ENCODE measurements around the gene TNS2.

TNS2 gene

DNA sequence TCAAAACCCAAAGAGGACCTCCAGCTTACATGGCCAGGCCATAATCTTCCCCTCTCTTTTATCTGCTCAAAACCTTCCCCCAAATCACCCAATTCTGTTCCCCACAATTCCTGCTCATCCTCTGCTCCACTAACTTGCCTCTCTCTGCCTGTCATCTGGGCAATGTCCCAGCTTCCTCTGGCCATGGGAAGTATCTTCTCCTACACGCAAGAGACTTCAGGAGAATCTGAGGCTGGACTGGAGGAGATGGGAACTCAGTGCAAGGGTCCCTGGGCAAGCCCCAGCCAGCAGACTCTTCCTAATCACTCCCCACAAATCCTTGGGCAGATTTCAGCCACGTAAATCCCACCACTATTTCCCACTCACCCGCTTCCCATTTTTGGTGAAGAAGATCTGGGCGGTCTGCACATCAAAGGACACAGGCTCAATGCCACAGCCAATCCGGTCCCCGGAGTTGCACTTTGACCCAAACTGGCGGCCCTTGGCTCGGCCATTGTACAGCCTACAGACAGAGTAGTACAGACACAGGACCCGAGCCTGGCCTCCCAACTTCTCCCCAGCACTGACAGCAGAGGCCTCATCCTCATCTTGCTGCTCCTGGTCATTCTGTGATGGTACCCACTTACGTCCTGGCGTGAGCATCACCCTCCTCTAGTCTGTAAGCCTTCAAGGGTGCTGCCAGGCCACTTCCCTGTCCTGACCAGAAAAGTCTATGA lies 24.6 kb downstream of the TNS2 start:
- Histone ChIP-seq H4K20me1 (ENCODE audit: insufficient read depth, low read length) (0 out of 2 replicates have a peak, but pooled peaks cover under 1% of the 10 kb centered on the region), H2AFZ (ENCODE audit: low read depth, low read length) (no peak overlapping the region), H3K27ac (ENCODE audit: low read length) (no peak overlapping the region), H3K36me3 (ENCODE audit: insufficient read depth, low read length) (peaks cover 44% of the 10 kb centered on the region), H3K9me3 (ENCODE audit: insufficient read depth, low read length, severe bottlenecking) (no peaks in the 10 kb centered on the region), H3K4me1 (ENCODE audit: insufficient read depth, low read length) (peaks cover 13% of the 10 kb centered on the region), H3K4me2 (ENCODE audit: insufficient read depth, low read length) (no peak overlapping the region), H3K79me2 (ENCODE audit: insufficient read depth, low read length) (peaks cover 9% of the 10 kb centered on the region), H3K9ac (ENCODE audit: low read depth, low read length) (no peak overlapping the region), H3K4me3 (ENCODE audit: low read depth in 1 of 2, low read length in 2 of 2) (no peak overlapping the region), H3K27me3 (ENCODE audit: insufficient read depth, low read length, poor library complexity) (no peaks in the 10 kb centered on the region)
- DNase-seq: no peak
- ATAC-seq (ENCODE audit: insufficient read depth, low read depth): no peak
- TF ChIP-seq, protein P1, sequence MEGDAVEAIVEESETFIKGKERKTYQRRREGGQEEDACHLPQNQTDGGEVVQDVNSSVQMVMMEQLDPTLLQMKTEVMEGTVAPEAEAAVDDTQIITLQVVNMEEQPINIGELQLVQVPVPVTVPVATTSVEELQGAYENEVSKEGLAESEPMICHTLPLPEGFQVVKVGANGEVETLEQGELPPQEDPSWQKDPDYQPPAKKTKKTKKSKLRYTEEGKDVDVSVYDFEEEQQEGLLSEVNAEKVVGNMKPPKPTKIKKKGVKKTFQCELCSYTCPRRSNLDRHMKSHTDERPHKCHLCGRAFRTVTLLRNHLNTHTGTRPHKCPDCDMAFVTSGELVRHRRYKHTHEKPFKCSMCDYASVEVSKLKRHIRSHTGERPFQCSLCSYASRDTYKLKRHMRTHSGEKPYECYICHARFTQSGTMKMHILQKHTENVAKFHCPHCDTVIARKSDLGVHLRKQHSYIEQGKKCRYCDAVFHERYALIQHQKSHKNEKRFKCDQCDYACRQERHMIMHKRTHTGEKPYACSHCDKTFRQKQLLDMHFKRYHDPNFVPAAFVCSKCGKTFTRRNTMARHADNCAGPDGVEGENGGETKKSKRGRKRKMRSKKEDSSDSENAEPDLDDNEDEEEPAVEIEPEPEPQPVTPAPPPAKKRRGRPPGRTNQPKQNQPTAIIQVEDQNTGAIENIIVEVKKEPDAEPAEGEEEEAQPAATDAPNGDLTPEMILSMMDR (IDR thresholded peaks at IDR 0.05; ENCODE audit: borderline replicate concordance, extremely low read depth, low read length, poor library complexity, severe bottlenecking): no peak
- TF ChIP-seq EZH2 (IDR thresholded peaks at IDR 0.05; ENCODE audit: borderline replicate concordance, low read depth, low read length, severe bottlenecking): no peak

DNA sequence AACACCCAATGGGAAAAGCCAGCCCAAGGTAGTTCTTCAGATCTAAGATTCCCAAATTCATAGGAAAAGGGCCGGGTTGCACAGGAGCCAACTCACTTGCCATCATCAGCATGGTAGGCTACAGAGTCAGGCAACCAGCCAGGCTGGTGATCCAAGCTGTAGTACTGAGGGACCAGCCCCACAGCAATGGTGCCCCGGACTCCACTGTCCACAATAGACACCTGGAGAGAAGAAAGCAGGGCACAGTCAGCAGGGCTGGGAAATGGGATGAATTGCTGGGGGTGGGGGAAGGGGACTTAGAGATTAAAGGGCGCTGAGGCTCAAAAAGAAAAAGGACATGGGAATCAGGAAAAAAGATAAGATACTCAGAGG lies 25.1 kb downstream of the TNS2 start:
- Histone ChIP-seq H3K27me3 (ENCODE audit: insufficient read depth, low read length, poor library complexity) (no peaks in the 10 kb centered on the region), H3K36me3 (ENCODE audit: insufficient read depth, low read length) (peaks cover 43% of the 10 kb centered on the region), H3K4me1 (ENCODE audit: insufficient read depth, low read length) (peaks cover 18% of the 10 kb centered on the region), H3K27ac (ENCODE audit: low read length) (no peak overlapping the region), H4K20me1 (ENCODE audit: insufficient read depth, low read length) (no peaks in the 10 kb centered on the region), H3K4me2 (ENCODE audit: insufficient read depth, low read length) (no peak overlapping the region), H2AFZ (ENCODE audit: low read depth, low read length) (no peak overlapping the region), H3K4me3 (ENCODE audit: low read depth in 1 of 2, low read length in 2 of 2) (no peak overlapping the region), H3K9ac (ENCODE audit: low read depth, low read length) (no peak overlapping the region), H3K9me3 (ENCODE audit: insufficient read depth, low read length, severe bottlenecking) (no peaks in the 10 kb centered on the region), H3K79me2 (ENCODE audit: insufficient read depth, low read length) (peaks cover 9% of the 10 kb centered on the region)
- DNase-seq (no peak), ATAC-seq (ENCODE audit: insufficient read depth, low read depth) (no peak)
- no peak for TF ChIP-seq EZH2 (IDR thresholded peaks at IDR 0.05; ENCODE audit: borderline replicate concordance, low read depth, low read length, severe bottlenecking)
- TF ChIP-seq, protein P1 (IDR thresholded peaks at IDR 0.05; ENCODE audit: borderline replicate concordance, extremely low read depth, low read length, poor library complexity, severe bottlenecking): no peak

DNA sequence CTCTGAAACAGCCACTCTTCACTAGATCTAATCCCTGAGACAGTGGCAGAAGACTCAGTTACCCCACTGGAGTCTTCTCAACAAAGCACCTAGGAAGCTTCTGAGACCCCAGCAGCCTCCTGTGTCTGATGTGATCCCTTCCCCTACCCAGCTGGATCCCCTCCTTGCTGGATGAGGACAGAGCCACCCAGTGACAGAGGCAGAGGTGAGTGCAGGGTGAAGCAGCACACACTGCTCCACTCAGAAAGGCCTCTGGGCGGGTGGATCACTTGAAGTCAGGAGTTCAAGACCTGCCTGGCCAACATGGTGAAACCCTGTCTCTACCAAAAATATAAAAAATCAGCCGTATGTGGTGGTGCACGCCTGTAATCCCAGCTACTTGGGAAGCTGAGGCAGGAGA lies 26.6 kb downstream of the TNS2 start:
- Histone ChIP-seq H3K9ac (ENCODE audit: low read depth, low read length) (no peak overlapping the region), H3K9me3 (ENCODE audit: insufficient read depth, low read length, severe bottlenecking) (no peaks in the 10 kb centered on the region), H3K4me1 (ENCODE audit: insufficient read depth, low read length) (peaks cover 19% of the 10 kb centered on the region), H4K20me1 (ENCODE audit: insufficient read depth, low read length) (no peaks in the 10 kb centered on the region), H3K4me3 (ENCODE audit: low read depth in 1 of 2, low read length in 2 of 2) (no peak overlapping the region), H3K27me3 (ENCODE audit: insufficient read depth, low read length, poor library complexity) (no peaks in the 10 kb centered on the region), H3K36me3 (ENCODE audit: insufficient read depth, low read length) (peaks cover 30% of the 10 kb centered on the region), H3K4me2 (ENCODE audit: insufficient read depth, low read length) (no peak overlapping the region), H2AFZ (ENCODE audit: low read depth, low read length) (no peak overlapping the region), H3K27ac (ENCODE audit: low read length) (no peak overlapping the region), H3K79me2 (ENCODE audit: insufficient read depth, low read length) (peaks cover 9% of the 10 kb centered on the region)
- ATAC-seq (ENCODE audit: insufficient read depth, low read depth): no peak
- DNase-seq: no peak
- TF ChIP-seq EZH2 (IDR thresholded peaks at IDR 0.05; ENCODE audit: borderline replicate concordance, low read depth, low read length, severe bottlenecking): no peak
- TF ChIP-seq, protein P1 (IDR thresholded peaks at IDR 0.05; ENCODE audit: borderline replicate concordance, extremely low read depth, low read length, poor library complexity, severe bottlenecking): no peak

All from DND-41 (cell line).